ENCODE results near the gene MBLAC1.
A peak's percentile ranks its signal among the peaks of the same experiment; 100 is the strongest.
"Not testable (repeated sequence)": the region's sequence is repeated elsewhere in the genome, so short reads cannot be mapped to it uniquely, and the experiment has no call there.

Gene MBLAC1

GRCh38 chr7:100119970-100120732, 6.6 kb upstream of the MBLAC1 start:
- Histone ChIP-seq H3K36me3 (ENCODE audit: insufficient read depth, low read length) (peaks cover 8% of the 10 kb centered on the region), H3K9me3 (ENCODE audit: low read length) (no peaks in the 10 kb centered on the region), H3K4me1 (ENCODE audit: insufficient read depth, low read length) (peaks cover 12% of the 10 kb centered on the region), H3K27me3 (ENCODE audit: insufficient read depth, low read length) (no peaks in the 10 kb centered on the region), H2AFZ (ENCODE audit: low read depth, low read length) (peak overlapping the region; percentile 51), H3K4me3 (ENCODE audit: low read length) (peak overlapping the region; percentile 70)

DNA sequence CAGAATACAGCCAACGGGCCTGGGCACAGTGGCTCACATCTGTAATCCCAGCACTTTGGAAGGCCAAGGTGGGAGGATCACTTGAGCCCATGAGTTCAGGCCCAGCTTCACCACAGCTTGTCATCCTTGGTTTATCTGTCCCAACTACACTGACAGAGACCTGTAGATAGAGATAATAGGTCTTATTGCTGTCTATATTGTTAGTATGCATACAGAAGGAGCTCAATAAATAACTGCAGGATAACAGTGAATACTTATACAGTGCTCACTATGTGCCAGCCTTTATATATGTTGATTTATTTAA, 6.1 kb upstream of the MBLAC1 start:
- Histone ChIP-seq H3K9me3 (ENCODE audit: low read length) (no peaks in the 10 kb centered on the region), H3K36me3 (ENCODE audit: insufficient read depth, low read length) (peaks cover 7% of the 10 kb centered on the region), H3K4me3 (ENCODE audit: low read length) (peak overlapping the region; percentile 70), H3K27me3 (ENCODE audit: insufficient read depth, low read length) (no peaks in the 10 kb centered on the region), H2AFZ (ENCODE audit: low read depth, low read length) (no peak overlapping the region), H3K4me1 (ENCODE audit: insufficient read depth, low read length) (peaks cover 12% of the 10 kb centered on the region)

- no peaks in the 10 kb centered on the region for H3K9me3 ChIP-seq (ENCODE audit: low read length)
- H3K36me3 ChIP-seq (ENCODE audit: insufficient read depth, low read length), result peaks cover 7% of the 10 kb centered on the region
- peaks cover 12% of the 10 kb centered on the region for H3K4me1 ChIP-seq (ENCODE audit: insufficient read depth, low read length)
- no peak overlapping the region for H2AFZ ChIP-seq (ENCODE audit: low read depth, low read length)
- no peaks in the 10 kb centered on the region for H3K27me3 ChIP-seq (ENCODE audit: insufficient read depth, low read length)
- no peak overlapping the region for H3K4me3 ChIP-seq (ENCODE audit: low read length)
These were observed 4.7 kb upstream of the MBLAC1 start for GRCh38 chr7:100122067-100122466.

- peaks cover 7% of the 10 kb centered on the region for H3K36me3 ChIP-seq (ENCODE audit: insufficient read depth, low read length)
- no peaks in the 10 kb centered on the region for H3K27me3 ChIP-seq (ENCODE audit: insufficient read depth, low read length)
- H3K4me3 ChIP-seq (ENCODE audit: low read length), result no peak overlapping the region
- H3K4me1 ChIP-seq (ENCODE audit: insufficient read depth, low read length), result peaks cover 12% of the 10 kb centered on the region
- no peak overlapping the region for H2AFZ ChIP-seq (ENCODE audit: low read depth, low read length)
- no peaks in the 10 kb centered on the region for H3K9me3 ChIP-seq (ENCODE audit: low read length)
These were observed 4.2 kb upstream of the MBLAC1 start for GRCh38 chr7:100122568-100122967.

DNA sequence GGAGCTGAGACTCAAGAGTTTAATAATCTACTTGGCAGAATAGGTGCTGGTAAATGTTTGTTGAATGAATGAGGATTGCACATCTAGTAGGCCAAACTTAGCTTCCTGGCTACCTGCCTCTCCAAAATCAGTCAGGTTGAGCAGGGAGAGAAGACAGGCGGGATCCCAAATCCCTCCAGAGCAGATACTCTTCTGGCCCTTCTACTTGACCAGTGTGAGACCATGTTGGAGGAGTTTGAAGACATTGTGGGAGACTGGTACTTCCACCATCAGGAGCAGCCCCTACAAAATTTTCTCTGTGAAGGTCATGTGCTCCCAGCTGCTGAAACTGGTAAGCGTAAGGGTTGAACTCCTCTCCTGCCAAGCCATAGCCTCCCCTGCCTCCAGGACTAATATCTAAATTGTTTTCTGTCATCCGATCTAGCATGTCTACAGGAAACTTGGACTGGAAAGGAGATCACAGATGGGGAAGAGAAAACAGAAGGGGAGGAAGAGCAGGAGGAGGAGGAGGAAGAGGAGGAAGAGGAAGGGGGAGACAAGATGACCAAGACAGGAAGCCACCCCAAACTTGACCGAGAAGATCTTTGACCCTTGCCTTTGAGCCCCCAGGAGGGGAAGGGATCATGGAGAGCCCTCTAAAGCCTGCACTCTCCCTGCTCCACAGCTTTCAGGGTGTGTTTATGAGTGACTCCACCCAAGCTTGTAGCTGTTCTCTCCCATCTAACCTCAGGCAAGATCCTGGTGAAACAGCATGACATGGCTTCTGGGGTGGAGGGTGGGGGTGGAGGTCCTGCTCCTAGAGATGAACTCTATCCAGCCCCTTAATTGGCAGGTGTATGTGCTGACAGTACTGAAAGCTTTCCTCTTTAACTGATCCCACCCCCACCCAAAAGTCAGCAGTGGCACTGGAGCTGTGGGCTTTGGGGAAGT, 2.2 kb upstream of the MBLAC1 start:
- Histone ChIP-seq H2AFZ (ENCODE audit: low read depth, low read length) (no peak overlapping the region), H3K9me3 (ENCODE audit: low read length) (no peaks in the 10 kb centered on the region), H3K4me1 (ENCODE audit: insufficient read depth, low read length) (peaks cover 15% of the 10 kb centered on the region), H3K4me3 (ENCODE audit: low read length) (no peak overlapping the region), H3K27me3 (ENCODE audit: insufficient read depth, low read length) (no peaks in the 10 kb centered on the region), H3K36me3 (ENCODE audit: insufficient read depth, low read length) (peaks cover 7% of the 10 kb centered on the region)

DNA sequence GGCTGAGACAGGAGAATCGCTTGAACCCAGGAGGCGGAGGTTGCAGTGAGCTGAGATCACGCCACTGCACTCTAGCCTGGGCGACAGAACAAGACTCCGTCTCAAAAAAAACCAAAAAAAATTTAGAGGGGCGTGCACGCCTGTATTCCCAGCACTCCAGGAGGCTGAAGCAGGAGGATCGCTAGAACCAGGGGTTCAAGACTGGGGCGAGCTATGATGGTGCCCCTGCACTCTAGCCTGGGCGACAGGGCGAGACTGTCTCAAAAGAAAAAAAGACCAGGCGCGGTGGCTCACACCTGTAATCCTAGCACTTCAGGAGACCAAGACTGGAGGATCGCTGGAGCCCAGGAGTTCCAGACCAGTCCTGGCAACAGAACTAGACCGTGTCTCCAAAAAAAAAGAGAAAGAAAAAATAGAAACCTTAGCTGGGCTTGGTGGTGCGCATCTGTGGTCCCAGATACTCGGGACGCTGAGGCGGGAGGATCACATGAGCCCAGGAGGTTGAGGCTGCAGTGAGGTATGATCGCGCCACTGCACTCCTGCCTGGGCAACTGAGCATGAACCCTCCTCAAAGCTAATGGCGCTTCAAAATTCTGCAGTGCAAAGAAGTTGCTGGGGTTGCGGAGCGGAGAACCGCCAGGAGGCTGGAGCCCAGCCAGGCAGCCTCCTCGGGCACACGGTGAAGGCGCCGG, 382 bp upstream of the MBLAC1 start:
- Histone ChIP-seq H3K27me3 (ENCODE audit: insufficient read depth, low read length) (no peaks in the 10 kb centered on the region), H3K9me3 (ENCODE audit: low read length) (no peaks in the 10 kb centered on the region), H3K4me1 (ENCODE audit: insufficient read depth, low read length) (peaks cover 11% of the 10 kb centered on the region), H3K4me3 (ENCODE audit: low read length) (peak overlapping the region; percentile 80), H2AFZ (ENCODE audit: low read depth, low read length) (peak overlapping the region; percentile 87), H3K36me3 (ENCODE audit: insufficient read depth, low read length) (peaks cover 7% of the 10 kb centered on the region)

DNA sequence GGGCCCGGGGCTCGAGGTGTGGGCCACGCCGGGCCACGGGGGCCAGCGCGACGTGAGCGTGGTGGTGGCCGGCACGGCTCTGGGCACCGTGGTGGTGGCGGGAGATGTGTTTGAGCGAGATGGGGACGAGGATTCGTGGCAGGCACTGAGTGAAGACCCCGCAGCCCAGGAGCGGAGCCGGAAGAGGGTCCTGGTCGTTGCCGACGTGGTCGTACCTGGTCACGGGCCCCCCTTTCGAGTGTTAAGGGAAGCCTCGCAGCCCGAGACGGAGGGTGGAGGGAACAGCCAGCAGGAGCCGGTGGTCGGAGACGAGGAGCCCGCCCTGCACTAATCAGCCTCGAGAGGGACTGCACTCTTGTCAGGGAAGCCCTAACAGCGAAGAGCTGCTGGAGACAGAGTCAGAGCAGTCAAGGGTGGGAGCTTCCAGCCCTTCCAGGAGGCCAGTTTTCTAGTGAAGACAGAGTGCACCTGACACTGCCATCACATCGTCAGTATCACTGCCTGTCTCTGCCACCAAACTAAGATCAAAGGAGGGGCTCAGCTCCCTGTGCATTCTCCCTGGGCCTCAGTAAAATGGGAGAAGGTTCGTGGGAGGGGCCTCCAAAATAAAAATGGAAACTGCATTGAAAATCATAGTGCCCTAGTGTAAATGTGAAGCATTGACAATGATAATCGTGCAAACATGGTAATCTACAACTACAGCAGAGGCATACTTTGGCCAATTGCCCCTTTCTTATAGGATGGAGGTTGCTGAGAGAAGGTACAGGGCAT, 1.3 kb downstream of the MBLAC1 start:
- Histone ChIP-seq H3K4me3 (ENCODE audit: low read length) (peak overlapping the region; percentile 80), H3K4me1 (ENCODE audit: insufficient read depth, low read length) (peaks cover 16% of the 10 kb centered on the region), H3K36me3 (ENCODE audit: insufficient read depth, low read length) (peaks cover 5% of the 10 kb centered on the region)

GRCh38 chr7:100128637-100128963, 1.8 kb downstream of the MBLAC1 start:
- Histone ChIP-seq H3K9me3 (ENCODE audit: low read length) (no peaks in the 10 kb centered on the region), H3K27me3 (ENCODE audit: insufficient read depth, low read length) (no peaks in the 10 kb centered on the region), H3K36me3 (ENCODE audit: insufficient read depth, low read length) (peaks cover 5% of the 10 kb centered on the region), H3K4me1 (ENCODE audit: insufficient read depth, low read length) (peaks cover 16% of the 10 kb centered on the region), H2AFZ (ENCODE audit: low read depth, low read length) (no peak overlapping the region), H3K4me3 (ENCODE audit: low read length) (peak overlapping the region; percentile 80)

More for the DNA sequence above, 1.3 kb downstream of the MBLAC1 start:
- Histone ChIP-seq H3K9me3 (ENCODE audit: low read length) (no peaks in the 10 kb centered on the region), H2AFZ (ENCODE audit: low read depth, low read length) (peak overlapping the region; percentile 87), H3K27me3 (ENCODE audit: insufficient read depth, low read length) (no peaks in the 10 kb centered on the region)

- not testable (repeated sequence) for H3K36me3 ChIP-seq (ENCODE audit: insufficient read depth, low read length); H3K27me3 ChIP-seq (ENCODE audit: insufficient read depth, low read length); H3K4me3 ChIP-seq (ENCODE audit: low read length); H2AFZ ChIP-seq (ENCODE audit: low read depth, low read length); H3K9me3 ChIP-seq (ENCODE audit: low read length)
- peaks cover 16% of the 10 kb centered on the region for H3K4me1 ChIP-seq (ENCODE audit: insufficient read depth, low read length)
These were observed 3.4 kb downstream of the MBLAC1 start for GRCh38 chr7:100130220-100130607.

- H3K4me3 ChIP-seq (ENCODE audit: low read length), result no peak overlapping the region
- no peaks in the 10 kb centered on the region for H3K9me3 ChIP-seq (ENCODE audit: low read length)
- H2AFZ ChIP-seq (ENCODE audit: low read depth, low read length), result no peak overlapping the region
- H3K4me1 ChIP-seq (ENCODE audit: insufficient read depth, low read length), result peaks cover 16% of the 10 kb centered on the region
- no peaks in the 10 kb centered on the region for H3K27me3 ChIP-seq (ENCODE audit: insufficient read depth, low read length)
- H3K36me3 ChIP-seq (ENCODE audit: insufficient read depth, low read length), result no peaks in the 10 kb centered on the region
These were observed 4.1 kb downstream of the MBLAC1 start for GRCh38 chr7:100130608-100131453.

- peaks cover 16% of the 10 kb centered on the region for H3K4me1 ChIP-seq (ENCODE audit: insufficient read depth, low read length)
- no peaks in the 10 kb centered on the region for H3K36me3 ChIP-seq (ENCODE audit: insufficient read depth, low read length)
- H3K27me3 ChIP-seq (ENCODE audit: insufficient read depth, low read length), result no peaks in the 10 kb centered on the region
- no peak overlapping the region for H3K4me3 ChIP-seq (ENCODE audit: low read length)
- H3K9me3 ChIP-seq (ENCODE audit: low read length), result no peaks in the 10 kb centered on the region
- no peak overlapping the region for H2AFZ ChIP-seq (ENCODE audit: low read depth, low read length)
These were observed 5.4 kb downstream of the MBLAC1 start for GRCh38 chr7:100132126-100132525.

GRCh38 chr7:100132697-100133151, 6.0 kb downstream of the MBLAC1 start:
- H2AFZ ChIP-seq (ENCODE audit: low read depth, low read length), result no peak overlapping the region
- H3K9me3 ChIP-seq (ENCODE audit: low read length), result no peaks in the 10 kb centered on the region
- no peaks in the 10 kb centered on the region for H3K36me3 ChIP-seq (ENCODE audit: insufficient read depth, low read length)
- no peak overlapping the region for H3K4me3 ChIP-seq (ENCODE audit: low read length)
- H3K4me1 ChIP-seq (ENCODE audit: insufficient read depth, low read length), result peaks cover 14% of the 10 kb centered on the region
- no peaks in the 10 kb centered on the region for H3K27me3 ChIP-seq (ENCODE audit: insufficient read depth, low read length)
